Cerebellar nuclear complex (tissue), 1 donor: Measurements from ENCODE around the gene GMPR.
"Not testable (repeated sequence)": the region's sequence is repeated elsewhere in the genome, so short reads cannot be mapped to it uniquely, and the experiment has no call there.

Source experiments
- DNase-seq, 2 experiments: peaks; one replicate each; lab custom pipeline; 2025; lab: John Stamatoyannopoulos, UW

GMPR gene

GRCh38 chr6:16225062-16225731 is 13.2 kb upstream of the GMPR start:
- DNase-seq = not testable (repeated sequence)

- DNase-seq = not testable (repeated sequence)
These were observed 12.0 kb upstream of the GMPR start for GRCh38 chr6:16226117-16227047.

- no peak for DNase-seq
These were observed 11.3 kb upstream of the GMPR start for GRCh38 chr6:16227048-16227562.

GRCh38 chr6:16227605-16228004 is 10.8 kb upstream of the GMPR start:
- no peak for DNase-seq

GRCh38 chr6:16228043-16228442 is 10.3 kb upstream of the GMPR start:
- DNase-seq = no peak

GRCh38 chr6:16228709-16229665 is 9.4 kb upstream of the GMPR start:
- DNase-seq = no peak

GRCh38 chr6:16229700-16230099 is 8.7 kb upstream of the GMPR start:
- DNase-seq = no peak

- no peak for DNase-seq
These were observed 7.4 kb upstream of the GMPR start for GRCh38 chr6:16230953-16231352.

GRCh38 chr6:16232086-16232485 is 6.3 kb upstream of the GMPR start:
- no peak for DNase-seq

- DNase-seq = no peak
These were observed 2.3 kb upstream of the GMPR start for GRCh38 chr6:16236009-16236501.

GRCh38 chr6:16236631-16237199 is 1.7 kb upstream of the GMPR start:
- no peak for DNase-seq

- no peak for DNase-seq
These were observed 1.1 kb upstream of the GMPR start for GRCh38 chr6:16237242-16237641.

- DNase-seq = no peak
These were observed 793 bp downstream of the GMPR start for GRCh38 chr6:16238963-16239797.

- DNase-seq = no peak
These were observed 1.4 kb downstream of the GMPR start for GRCh38 chr6:16239798-16240123.

GRCh38 chr6:16240589-16241320 is 2.4 kb downstream of the GMPR start:
- no peak for DNase-seq

- DNase-seq = no peak
These were observed 2.9 kb downstream of the GMPR start for GRCh38 chr6:16241321-16241689.

- no peak for DNase-seq
These were observed 4.7 kb downstream of the GMPR start for GRCh38 chr6:16243055-16243454.

GRCh38 chr6:16243664-16244063 is 5.3 kb downstream of the GMPR start:
- DNase-seq = no peak

GRCh38 chr6:16244446-16244845 is 6.1 kb downstream of the GMPR start:
- DNase-seq = no peak

GRCh38 chr6:16244869-16245451 is 6.6 kb downstream of the GMPR start:
- no peak for DNase-seq
